HL-60 (cell line): ENCODE measurements around the gene RGR.

ENCODE experiments used
- CTCF ChIP-seq: IDR thresholded peaks from one replicate; pipeline ENCODE4 v1.5.1; 2011; ENCODE audit warnings: low read length, control low read depth, inconsistent platforms; ENCODE audit not compliant: insufficient read depth
- GABPA ChIP-seq: IDR thresholded peaks from 2 replicates; pipeline ENCODE4 v1.6.1; 2012; ENCODE audit warnings: low read depth
- POLR2AphosphoS5 ChIP-seq: IDR thresholded peaks from 2 replicates; pipeline ENCODE4 v1.6.1; 2012; ENCODE audit warnings: low read depth
- REST ChIP-seq: IDR thresholded peaks from 2 replicates; pipeline ENCODE4 v1.6.1; 2012; ENCODE audit warnings: low read depth; ENCODE audit not compliant: insufficient replicate concordance

- TF ChIP-seq REST (no peak), CTCF (no peak), GABPA (no peak), POLR2AphosphoS5 (no peak)
These were observed 47.9 kb upstream of the RGR start for GRCh38 chr10:84196941-84197340.
